ENCODE data around the gene VSNL1.

VSNL1 gene

GRCh38 chr2:17667898-17668297, 127.4 kb downstream of the VSNL1 start:
- peaks cover 41% of the 10 kb centered on the region for H3K36me3 ChIP-seq (ENCODE audit: low read length)
- no peaks in the 10 kb centered on the region for H3K79me2 ChIP-seq (ENCODE audit: insufficient read depth, low read length)
- H3K9me3 ChIP-seq (ENCODE audit: insufficient read depth, low read length) = no peaks in the 10 kb centered on the region
- no peak overlapping the region for H3K27ac ChIP-seq (ENCODE audit: low read depth, low read length)
- no peaks in the 10 kb centered on the region for H4K20me1 ChIP-seq (ENCODE audit: low read depth, low read length)
- no peak overlapping the region for H3K4me2 ChIP-seq (ENCODE audit: low read depth, low read length, poor library complexity, severe bottlenecking)
- no peak overlapping the region for H2AFZ ChIP-seq (ENCODE audit: low read depth, low read length, severe bottlenecking)
- no peaks in the 10 kb centered on the region for H3K27me3 ChIP-seq (ENCODE audit: low read length)
- no peaks in the 10 kb centered on the region for H3K9me2 ChIP-seq (replicated peaks; ENCODE audit: insufficient read depth, low read length)
- peaks cover 9% of the 10 kb centered on the region for H3F3A ChIP-seq (ENCODE audit: insufficient read depth)
- TF ChIP-seq EZH2phosphoT487 (conservative IDR thresholded peaks at IDR 0.05; ENCODE audit: low read length) = no peak
- TF ChIP-seq, protein P1, sequence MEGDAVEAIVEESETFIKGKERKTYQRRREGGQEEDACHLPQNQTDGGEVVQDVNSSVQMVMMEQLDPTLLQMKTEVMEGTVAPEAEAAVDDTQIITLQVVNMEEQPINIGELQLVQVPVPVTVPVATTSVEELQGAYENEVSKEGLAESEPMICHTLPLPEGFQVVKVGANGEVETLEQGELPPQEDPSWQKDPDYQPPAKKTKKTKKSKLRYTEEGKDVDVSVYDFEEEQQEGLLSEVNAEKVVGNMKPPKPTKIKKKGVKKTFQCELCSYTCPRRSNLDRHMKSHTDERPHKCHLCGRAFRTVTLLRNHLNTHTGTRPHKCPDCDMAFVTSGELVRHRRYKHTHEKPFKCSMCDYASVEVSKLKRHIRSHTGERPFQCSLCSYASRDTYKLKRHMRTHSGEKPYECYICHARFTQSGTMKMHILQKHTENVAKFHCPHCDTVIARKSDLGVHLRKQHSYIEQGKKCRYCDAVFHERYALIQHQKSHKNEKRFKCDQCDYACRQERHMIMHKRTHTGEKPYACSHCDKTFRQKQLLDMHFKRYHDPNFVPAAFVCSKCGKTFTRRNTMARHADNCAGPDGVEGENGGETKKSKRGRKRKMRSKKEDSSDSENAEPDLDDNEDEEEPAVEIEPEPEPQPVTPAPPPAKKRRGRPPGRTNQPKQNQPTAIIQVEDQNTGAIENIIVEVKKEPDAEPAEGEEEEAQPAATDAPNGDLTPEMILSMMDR (IDR thresholded peaks at IDR 0.05; ENCODE audit: insufficient read depth, low read length, poor library complexity, severe bottlenecking) = no peak
- H3K4me3 ChIP-seq (ENCODE audit: insufficient read depth, low read length, poor library complexity, severe bottlenecking) = no peak overlapping the region
- no peak overlapping the region for H3K9ac ChIP-seq (ENCODE audit: low read length)

- Histone ChIP-seq H3K27me3 (ENCODE audit: low read length) (no peaks in the 10 kb centered on the region), H3K9ac (ENCODE audit: low read length) (no peak overlapping the region), H3K9me2 (replicated peaks; ENCODE audit: insufficient read depth, low read length) (no peaks in the 10 kb centered on the region), H3K9me3 (ENCODE audit: insufficient read depth, low read length) (no peaks in the 10 kb centered on the region), H2AFZ (ENCODE audit: low read depth, low read length, severe bottlenecking) (no peak overlapping the region), H3K4me3 (ENCODE audit: insufficient read depth, low read length, poor library complexity, severe bottlenecking) (no peak overlapping the region), H4K20me1 (ENCODE audit: low read depth, low read length) (no peaks in the 10 kb centered on the region), H3K79me2 (ENCODE audit: insufficient read depth, low read length) (no peaks in the 10 kb centered on the region), H3K4me2 (ENCODE audit: low read depth, low read length, poor library complexity, severe bottlenecking) (no peak overlapping the region), H3K36me3 (ENCODE audit: low read length) (peaks cover 46% of the 10 kb centered on the region), H3K27ac (ENCODE audit: low read depth, low read length) (no peak overlapping the region), H3F3A (ENCODE audit: insufficient read depth) (peaks cover 21% of the 10 kb centered on the region)
- TF ChIP-seq EZH2phosphoT487 (conservative IDR thresholded peaks at IDR 0.05; ENCODE audit: low read length) = no peak
These were observed 132.3 kb downstream of the VSNL1 start for GRCh38 chr2:17672583-17673317.

DNA sequence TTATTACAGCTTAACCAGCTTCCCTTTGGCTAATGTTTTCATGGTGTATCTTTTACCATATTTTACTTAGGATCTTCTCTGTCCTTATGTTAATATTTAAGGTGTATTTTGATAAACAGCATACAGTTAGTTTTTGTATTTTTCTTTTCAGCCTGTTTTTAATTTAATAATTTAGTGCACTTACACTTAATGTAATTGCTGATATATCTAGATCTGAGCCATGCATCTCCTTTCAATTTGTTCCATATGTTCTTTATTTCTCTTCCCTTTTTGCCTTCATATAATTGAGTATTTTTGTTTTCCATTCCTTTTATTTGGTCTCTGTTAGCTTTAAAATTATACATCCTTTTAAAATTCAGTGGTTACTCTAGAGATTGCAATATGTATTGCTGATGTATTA, 134.3 kb downstream of the VSNL1 start:
- Histone ChIP-seq H2AFZ (ENCODE audit: low read depth, low read length, severe bottlenecking) (no peak overlapping the region), H3K9me3 (ENCODE audit: insufficient read depth, low read length) (no peaks in the 10 kb centered on the region), H3K9me2 (replicated peaks; ENCODE audit: insufficient read depth, low read length) (no peaks in the 10 kb centered on the region), H3K27ac (ENCODE audit: low read depth, low read length) (no peak overlapping the region), H3K4me2 (ENCODE audit: low read depth, low read length, poor library complexity, severe bottlenecking) (no peak overlapping the region), H3K36me3 (ENCODE audit: low read length) (peaks cover 43% of the 10 kb centered on the region), H4K20me1 (ENCODE audit: low read depth, low read length) (no peaks in the 10 kb centered on the region), H3K4me3 (ENCODE audit: insufficient read depth, low read length, poor library complexity, severe bottlenecking) (no peak overlapping the region), H3K9ac (ENCODE audit: low read length) (no peak overlapping the region), H3K27me3 (ENCODE audit: low read length) (no peaks in the 10 kb centered on the region), H3K79me2 (ENCODE audit: insufficient read depth, low read length) (no peaks in the 10 kb centered on the region), H3F3A (ENCODE audit: insufficient read depth) (peaks cover 21% of the 10 kb centered on the region)
- TF ChIP-seq, protein P1 (IDR thresholded peaks at IDR 0.05; ENCODE audit: insufficient read depth, low read length, poor library complexity, severe bottlenecking) = no peak
- no peak for TF ChIP-seq EZH2phosphoT487 (conservative IDR thresholded peaks at IDR 0.05; ENCODE audit: low read length)

GRCh38 chr2:17680119-17680518, 139.6 kb downstream of the VSNL1 start:
- peaks cover 57% of the 10 kb centered on the region for H3K36me3 ChIP-seq (ENCODE audit: low read length)
- no peaks in the 10 kb centered on the region for H3K27me3 ChIP-seq (ENCODE audit: low read length)
- H4K20me1 ChIP-seq (ENCODE audit: low read depth, low read length) = no peaks in the 10 kb centered on the region
- H3K9ac ChIP-seq (ENCODE audit: low read length) = no peak overlapping the region
- H2AFZ ChIP-seq (ENCODE audit: low read depth, low read length, severe bottlenecking) = no peak overlapping the region
- no peaks in the 10 kb centered on the region; the same call in 1 of the 2 replicates for H3F3A ChIP-seq (ENCODE audit: insufficient read depth)
- no peaks in the 10 kb centered on the region for H3K9me2 ChIP-seq (replicated peaks; ENCODE audit: insufficient read depth, low read length)
- H3K4me2 ChIP-seq (ENCODE audit: low read depth, low read length, poor library complexity, severe bottlenecking) = no peak overlapping the region
- TF ChIP-seq, protein P1 (IDR thresholded peaks at IDR 0.05; ENCODE audit: insufficient read depth, low read length, poor library complexity, severe bottlenecking) = no peak
- TF ChIP-seq EZH2phosphoT487 (conservative IDR thresholded peaks at IDR 0.05; ENCODE audit: low read length) = no peak
- no peak overlapping the region for H3K27ac ChIP-seq (ENCODE audit: low read depth, low read length)
- no peak overlapping the region for H3K4me3 ChIP-seq (ENCODE audit: insufficient read depth, low read length, poor library complexity, severe bottlenecking)
- no peaks in the 10 kb centered on the region for H3K9me3 ChIP-seq (ENCODE audit: insufficient read depth, low read length)
- H3K79me2 ChIP-seq (ENCODE audit: insufficient read depth, low read length) = no peaks in the 10 kb centered on the region
